NCI-H2081 treated with DMSO at 0.1 percent for 48 hours (cell line): ENCODE results near the gene SLC17A5.
"Not testable (repeated sequence)": the region's sequence is repeated elsewhere in the genome, so short reads cannot be mapped to it uniquely, and the experiment has no call there.

Experiments used
- DNase-seq: peaks from one replicate; lab custom pipeline; 2025; lab: John Stamatoyannopoulos, UW

SLC17A5 gene

GRCh38 chr6:73566486-73566871 is 87.3 kb downstream of the SLC17A5 start:
- DNase-seq: not testable (repeated sequence)

- no peak for DNase-seq
Measured at GRCh38 chr6:73565767-73566485, 87.9 kb downstream of the SLC17A5 start.

- no peak for DNase-seq
Measured at GRCh38 chr6:73564578-73565345, 89.0 kb downstream of the SLC17A5 start.

- no peak for DNase-seq
Measured at GRCh38 chr6:73562558-73562957, 91.2 kb downstream of the SLC17A5 start.

GRCh38 chr6:73560853-73561407 is 92.9 kb downstream of the SLC17A5 start:
- no peak for DNase-seq

- no peak for DNase-seq
Measured at GRCh38 chr6:73560182-73560732, 93.5 kb downstream of the SLC17A5 start.

GRCh38 chr6:73559399-73559794 is 94.4 kb downstream of the SLC17A5 start:
- not testable (repeated sequence) for DNase-seq

- DNase-seq: no peak
Measured at GRCh38 chr6:73558624-73559398, 95.0 kb downstream of the SLC17A5 start.

- no peak for DNase-seq
Measured at GRCh38 chr6:73556836-73557235, 97.0 kb downstream of the SLC17A5 start.

- DNase-seq: not testable (repeated sequence)
Measured at GRCh38 chr6:73555380-73555949, 98.3 kb downstream of the SLC17A5 start.

GRCh38 chr6:73551115-73551514 is 102.7 kb downstream of the SLC17A5 start:
- DNase-seq: not testable (repeated sequence)

- DNase-seq: no peak
Measured at GRCh38 chr6:73548458-73549446, 105.0 kb downstream of the SLC17A5 start.

GRCh38 chr6:73547036-73547435 is 106.8 kb downstream of the SLC17A5 start:
- DNase-seq: no peak
